MM.1S (cell line): ENCODE data around the gene ARPC5L.

ENCODE experiments used
- EZH2 ChIP-seq: fragments of 300-600 bp; sonication (generic); optimal IDR thresholded peaks from 2 replicates; pipeline ENCODE3; 2017; ENCODE audit warnings: low read depth, mild to moderate bottlenecking, antibody characterized with exemption, low read length, mixed read lengths
- EZH2phosphoT487 ChIP-seq: fragments of 300-600 bp; sonication (generic); IDR thresholded peaks from 2 replicates; pipeline ENCODE4 v1.6.1; 2018; ENCODE audit warnings: antibody characterized with exemption, low read length
- TF ChIP-seq, protein P1 (sequence below): fragments of 300-600 bp; sonication (generic); IDR thresholded peaks from 2 replicates; pipeline ENCODE4 v1.5.1; 2016; ENCODE audit warnings: antibody characterized with exemption, low read length, mixed read lengths

DNA sequence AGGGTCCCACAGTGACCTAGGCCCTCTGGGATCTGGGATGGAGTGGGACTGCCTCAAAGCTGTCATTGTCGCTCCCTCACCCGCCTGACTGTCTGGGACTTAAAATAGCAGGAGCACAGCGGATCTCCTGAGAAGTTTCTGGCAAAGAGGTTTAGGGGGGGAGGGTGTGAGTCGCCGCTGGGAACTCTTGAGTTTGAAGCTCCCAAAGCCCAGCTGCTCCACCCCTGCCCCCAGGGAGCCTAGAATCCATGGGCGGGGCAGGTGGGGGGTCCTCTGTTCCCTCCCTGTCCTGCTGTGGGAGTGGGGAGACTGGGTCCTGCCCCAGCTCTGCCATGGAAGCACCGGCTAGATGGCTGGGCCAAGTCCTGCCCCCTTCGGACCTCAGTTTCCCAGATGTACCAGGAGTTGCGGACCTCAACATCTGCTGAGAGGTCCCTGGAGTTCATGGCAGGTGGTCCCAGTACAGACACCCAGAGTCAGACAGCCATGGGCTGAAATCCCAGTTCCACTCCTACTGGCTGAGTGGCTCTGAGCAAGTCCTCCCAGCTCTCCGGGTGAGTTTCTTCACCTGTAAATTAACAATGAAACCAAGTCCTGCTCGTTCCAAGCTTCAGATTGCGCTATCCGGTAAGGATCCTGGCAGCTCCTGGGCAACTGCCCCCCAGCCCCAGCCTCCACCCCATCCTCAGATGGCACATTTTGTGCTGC is 9.7 kb upstream of the ARPC5L start:
- TF ChIP-seq, protein P1, sequence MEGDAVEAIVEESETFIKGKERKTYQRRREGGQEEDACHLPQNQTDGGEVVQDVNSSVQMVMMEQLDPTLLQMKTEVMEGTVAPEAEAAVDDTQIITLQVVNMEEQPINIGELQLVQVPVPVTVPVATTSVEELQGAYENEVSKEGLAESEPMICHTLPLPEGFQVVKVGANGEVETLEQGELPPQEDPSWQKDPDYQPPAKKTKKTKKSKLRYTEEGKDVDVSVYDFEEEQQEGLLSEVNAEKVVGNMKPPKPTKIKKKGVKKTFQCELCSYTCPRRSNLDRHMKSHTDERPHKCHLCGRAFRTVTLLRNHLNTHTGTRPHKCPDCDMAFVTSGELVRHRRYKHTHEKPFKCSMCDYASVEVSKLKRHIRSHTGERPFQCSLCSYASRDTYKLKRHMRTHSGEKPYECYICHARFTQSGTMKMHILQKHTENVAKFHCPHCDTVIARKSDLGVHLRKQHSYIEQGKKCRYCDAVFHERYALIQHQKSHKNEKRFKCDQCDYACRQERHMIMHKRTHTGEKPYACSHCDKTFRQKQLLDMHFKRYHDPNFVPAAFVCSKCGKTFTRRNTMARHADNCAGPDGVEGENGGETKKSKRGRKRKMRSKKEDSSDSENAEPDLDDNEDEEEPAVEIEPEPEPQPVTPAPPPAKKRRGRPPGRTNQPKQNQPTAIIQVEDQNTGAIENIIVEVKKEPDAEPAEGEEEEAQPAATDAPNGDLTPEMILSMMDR: no peak
- TF ChIP-seq EZH2phosphoT487 (no peak), EZH2 (no peak)
